AG04449 (cell line): ENCODE measurements around the gene ALPK3.

ENCODE experiments used
- CTCF ChIA-PET: fragments of 350-600 bp; formaldehyde crosslinking; extraction: SDS; loops from one replicate; lab custom pipeline; 2021; ENCODE audit warnings: antibody characterized with exemption; lab: Yijun Ruan, JAX
- POLR2A ChIA-PET: fragments of 400-600, 350-600 bp; formaldehyde crosslinking; extraction: SDS; loops from one replicate; lab custom pipeline; 2020; ENCODE audit warnings: antibody characterized with exemption, inconsistent platforms; lab: Yijun Ruan, JAX
- DNase-seq: peaks from one replicate; pipeline ENCODE4 v3.0.0-alpha.2; 2010; ENCODE audit warnings: low read depth, low spot score
- H3K4me3 ChIP-seq: 2 replicates; pipeline ENCODE4 v1.5.1; 2011; ENCODE audit warnings: low read depth, mild to moderate bottlenecking, control low read depth, low read length
- TF ChIP-seq, protein P1 (sequence below): IDR thresholded peaks from one replicate; pipeline ENCODE4 v1.5.1; 2011; ENCODE audit warnings: mild to moderate bottlenecking, moderate library complexity, low read length, control low read depth, inconsistent platforms; ENCODE audit not compliant: insufficient read depth; ENCODE audit errors: missing control alignments

ALPK3 gene

DNA sequence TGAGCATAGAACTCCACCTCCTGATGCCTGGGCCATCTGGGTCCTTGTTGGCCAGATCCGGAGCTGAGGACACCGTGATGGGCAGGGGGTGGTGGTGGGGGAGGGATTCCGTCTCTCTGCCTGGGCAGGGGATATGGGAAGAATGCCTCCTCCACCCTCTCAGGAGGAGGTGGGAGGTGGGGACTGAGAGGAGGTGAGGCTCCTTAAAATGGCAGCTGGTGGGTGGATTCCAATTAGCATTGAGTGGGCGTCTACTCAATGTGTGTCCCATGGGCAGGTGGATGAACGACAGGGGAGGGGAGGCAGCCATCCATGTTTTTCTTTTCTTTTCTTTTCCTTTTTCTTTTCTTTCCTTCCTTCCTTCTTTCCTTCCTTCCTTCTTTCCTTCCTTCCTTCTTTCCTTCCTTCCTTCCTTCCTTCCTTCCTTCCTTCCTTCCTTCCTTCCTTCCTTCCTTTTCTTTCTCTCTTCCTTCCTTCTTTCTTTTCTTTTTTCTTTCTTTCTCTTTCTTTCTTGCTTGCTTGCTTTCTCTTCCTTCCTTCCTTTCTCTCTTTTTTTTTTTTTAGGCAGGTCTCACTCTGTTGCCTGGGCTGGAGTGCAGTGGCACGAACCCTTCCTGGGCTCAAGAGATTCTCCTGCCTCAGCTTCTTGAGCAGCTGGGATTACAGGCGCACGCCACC is 72.3 kb downstream of the ALPK3 start:
- no peak for DNase-seq
- TF ChIP-seq, protein P1, sequence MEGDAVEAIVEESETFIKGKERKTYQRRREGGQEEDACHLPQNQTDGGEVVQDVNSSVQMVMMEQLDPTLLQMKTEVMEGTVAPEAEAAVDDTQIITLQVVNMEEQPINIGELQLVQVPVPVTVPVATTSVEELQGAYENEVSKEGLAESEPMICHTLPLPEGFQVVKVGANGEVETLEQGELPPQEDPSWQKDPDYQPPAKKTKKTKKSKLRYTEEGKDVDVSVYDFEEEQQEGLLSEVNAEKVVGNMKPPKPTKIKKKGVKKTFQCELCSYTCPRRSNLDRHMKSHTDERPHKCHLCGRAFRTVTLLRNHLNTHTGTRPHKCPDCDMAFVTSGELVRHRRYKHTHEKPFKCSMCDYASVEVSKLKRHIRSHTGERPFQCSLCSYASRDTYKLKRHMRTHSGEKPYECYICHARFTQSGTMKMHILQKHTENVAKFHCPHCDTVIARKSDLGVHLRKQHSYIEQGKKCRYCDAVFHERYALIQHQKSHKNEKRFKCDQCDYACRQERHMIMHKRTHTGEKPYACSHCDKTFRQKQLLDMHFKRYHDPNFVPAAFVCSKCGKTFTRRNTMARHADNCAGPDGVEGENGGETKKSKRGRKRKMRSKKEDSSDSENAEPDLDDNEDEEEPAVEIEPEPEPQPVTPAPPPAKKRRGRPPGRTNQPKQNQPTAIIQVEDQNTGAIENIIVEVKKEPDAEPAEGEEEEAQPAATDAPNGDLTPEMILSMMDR = no peak
- no peak overlapping the region for H3K4me3 ChIP-seq
- POLR2A ChIA-PET = no interaction called here
- CTCF ChIA-PET = no interaction called here

DNA sequence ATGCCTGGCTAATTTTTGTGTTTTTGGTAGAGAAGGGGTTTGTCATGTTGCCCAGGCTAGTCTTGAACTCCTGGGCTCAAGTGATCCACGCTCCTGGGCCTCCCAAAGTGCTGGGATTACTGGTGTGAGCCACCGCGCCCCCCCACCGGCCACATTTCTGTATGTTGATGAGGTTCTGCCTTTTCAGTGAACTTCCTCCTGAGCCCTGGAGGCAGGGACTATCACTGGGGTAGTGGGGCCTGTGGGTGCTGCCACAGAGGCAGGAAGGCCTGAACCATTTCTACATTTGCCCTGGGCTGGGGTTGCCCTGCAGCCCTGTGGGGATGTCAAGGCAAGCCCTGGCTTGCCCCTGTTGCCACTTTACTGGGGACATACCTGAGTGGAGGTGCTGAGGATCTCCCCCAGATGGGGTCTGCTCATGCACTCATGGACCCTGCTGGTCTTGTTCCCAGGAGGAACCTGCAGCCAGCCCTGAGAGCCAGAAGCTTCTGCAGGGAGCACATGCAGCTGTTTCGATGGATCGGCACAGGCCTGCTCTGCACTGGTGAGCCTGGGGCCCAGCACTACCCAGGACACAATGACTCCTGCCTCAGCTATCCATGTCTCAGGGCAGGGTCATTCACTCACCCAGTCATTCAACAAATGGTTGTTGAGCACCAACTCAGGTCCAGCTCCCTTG is 73.0 kb downstream of the ALPK3 start:
- ChIA-PET CTCF (interaction anchor here (2.2 kb wide), 1 partner anchor 12 kb away, joined by 9 read pairs; no protein-coding TSS in a partner anchor), POLR2A (no interaction called here)
- no peak for DNase-seq
- TF ChIP-seq, protein P1 = no peak
- H3K4me3 ChIP-seq = no peak overlapping the region

DNA sequence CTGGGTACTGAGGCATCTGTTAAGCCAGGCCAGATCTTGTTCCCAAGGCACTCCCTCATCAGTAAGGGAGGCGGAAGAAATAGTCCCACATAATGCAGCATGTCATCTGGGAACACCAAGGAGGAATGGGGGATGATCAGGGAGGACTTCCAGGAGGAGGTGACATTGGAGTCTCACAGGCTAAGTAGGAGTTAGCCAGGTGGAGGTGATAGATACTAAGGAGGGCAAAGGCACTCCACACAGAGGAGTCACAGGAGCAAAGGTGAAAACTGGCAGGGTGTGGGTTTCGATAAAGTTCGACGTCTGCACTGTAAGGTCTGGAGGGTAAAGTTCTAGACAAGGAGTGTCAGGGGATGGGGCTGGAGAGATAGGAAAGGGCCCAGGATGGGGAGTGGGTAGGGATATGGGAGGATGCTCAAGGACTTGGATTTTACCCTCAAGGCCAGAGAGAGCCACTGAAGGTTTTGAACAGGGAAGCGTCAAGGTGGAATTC is 73.6 kb downstream of the ALPK3 start:
- TF ChIP-seq, protein P1 = no peak
- CTCF ChIA-PET = interaction anchor here (2.2 kb wide), 1 partner anchor 13 kb away, joined by 9 read pairs; no protein-coding TSS in a partner anchor
- DNase-seq = no peak
- POLR2A ChIA-PET = no interaction called here
- H3K4me3 ChIP-seq = no peak overlapping the region

DNA sequence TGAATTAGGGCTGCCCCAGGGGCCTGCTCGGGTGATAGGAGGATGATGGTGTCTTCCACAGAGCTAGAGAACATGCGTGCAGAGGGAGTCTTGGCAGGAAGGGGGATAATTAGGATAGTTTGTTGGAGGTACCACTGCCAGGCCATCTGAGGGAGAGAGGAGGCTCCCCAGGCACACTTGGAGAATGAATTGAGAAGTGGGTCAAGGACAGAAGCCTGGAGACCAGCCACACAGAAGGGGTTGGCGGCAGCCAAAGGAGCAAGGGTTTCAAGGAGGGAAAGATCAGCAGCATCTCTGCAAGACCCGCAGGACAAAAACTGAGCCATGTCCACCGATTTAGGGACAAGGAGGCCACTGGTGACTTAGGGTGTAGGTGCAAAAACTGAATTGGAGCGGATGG is 74.2 kb downstream of the ALPK3 start:
- ChIA-PET CTCF (interaction anchor here (2.2 kb wide), 1 partner anchor 13 kb away, joined by 9 read pairs; no protein-coding TSS in a partner anchor), POLR2A (no interaction called here)
- TF ChIP-seq, protein P1 = no peak

DNA sequence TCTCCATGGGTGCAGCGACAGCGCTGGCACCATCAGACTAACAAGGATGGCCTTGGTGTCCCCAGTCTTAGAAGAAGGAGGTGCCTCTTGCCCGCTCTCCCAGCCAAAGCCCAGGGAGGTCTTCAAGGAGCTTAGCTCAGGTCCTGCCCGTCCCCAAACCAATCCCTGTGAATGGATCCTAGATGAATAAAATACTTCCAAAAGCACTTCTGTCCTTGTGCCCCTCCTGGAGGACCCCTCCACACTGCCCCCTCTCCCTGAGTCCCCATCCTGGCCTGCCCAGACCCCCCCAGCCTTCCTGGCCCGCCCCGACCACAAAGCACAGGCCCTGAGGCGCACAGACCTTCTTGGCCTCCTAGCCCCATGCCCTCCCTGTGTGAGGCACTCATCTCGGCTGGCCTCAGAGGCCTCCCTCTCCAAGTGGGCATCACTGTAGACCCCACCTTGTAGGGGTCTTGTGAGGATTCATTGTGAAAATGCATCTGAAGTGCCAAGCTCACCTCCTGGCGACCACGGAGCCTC is 75.7 kb downstream of the ALPK3 start:
- TF ChIP-seq, protein P1 = no peak
- CTCF ChIA-PET = no interaction called here
- POLR2A ChIA-PET = no interaction called here
- DNase-seq = no peak
- H3K4me3 ChIP-seq = no peak overlapping the region

More for the DNA sequence above, 74.2 kb downstream of the ALPK3 start:
- no peak overlapping the region for H3K4me3 ChIP-seq
- DNase-seq = no peak

DNA sequence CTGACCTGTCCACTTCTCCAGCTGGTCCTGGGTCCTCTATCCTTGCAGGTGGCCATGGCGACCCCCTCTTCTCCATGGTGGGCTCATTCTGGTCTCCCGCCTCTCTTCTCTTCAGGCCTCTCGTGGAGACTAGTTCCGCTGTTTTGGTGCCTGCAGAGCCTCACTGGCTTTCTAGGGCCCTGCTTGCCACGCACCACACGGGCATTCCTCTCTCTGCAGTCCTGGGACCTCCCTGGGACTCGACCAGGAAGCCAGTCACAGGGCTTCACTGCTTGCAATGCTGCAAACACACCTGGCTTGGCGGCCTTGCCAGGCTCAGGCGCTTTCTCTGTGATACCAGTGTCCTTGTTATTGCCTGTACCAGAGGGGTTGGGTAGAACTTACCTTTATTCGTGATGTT is 76.5 kb downstream of the ALPK3 start:
- TF ChIP-seq, protein P1 = no peak
- POLR2A ChIA-PET = no interaction called here
- CTCF ChIA-PET = no interaction called here
- no peak for DNase-seq
- H3K4me3 ChIP-seq = no peak overlapping the region
